GM12874 (cell line): Measurements from ENCODE around the gene TMEM63A.

Experiments used
- TF ChIP-seq, protein P1 (sequence below): IDR thresholded peaks from 2 replicates; pipeline ENCODE4 v1.5.1; 2011; ENCODE audit warnings: low read depth, mild to moderate bottlenecking, control low read depth, low read length, moderate library complexity; ENCODE audit not compliant: insufficient read depth

TMEM63A gene

GRCh38 chr1:225880222-225880588, 2.0 kb downstream of the TMEM63A start:
- TF ChIP-seq, protein P1, sequence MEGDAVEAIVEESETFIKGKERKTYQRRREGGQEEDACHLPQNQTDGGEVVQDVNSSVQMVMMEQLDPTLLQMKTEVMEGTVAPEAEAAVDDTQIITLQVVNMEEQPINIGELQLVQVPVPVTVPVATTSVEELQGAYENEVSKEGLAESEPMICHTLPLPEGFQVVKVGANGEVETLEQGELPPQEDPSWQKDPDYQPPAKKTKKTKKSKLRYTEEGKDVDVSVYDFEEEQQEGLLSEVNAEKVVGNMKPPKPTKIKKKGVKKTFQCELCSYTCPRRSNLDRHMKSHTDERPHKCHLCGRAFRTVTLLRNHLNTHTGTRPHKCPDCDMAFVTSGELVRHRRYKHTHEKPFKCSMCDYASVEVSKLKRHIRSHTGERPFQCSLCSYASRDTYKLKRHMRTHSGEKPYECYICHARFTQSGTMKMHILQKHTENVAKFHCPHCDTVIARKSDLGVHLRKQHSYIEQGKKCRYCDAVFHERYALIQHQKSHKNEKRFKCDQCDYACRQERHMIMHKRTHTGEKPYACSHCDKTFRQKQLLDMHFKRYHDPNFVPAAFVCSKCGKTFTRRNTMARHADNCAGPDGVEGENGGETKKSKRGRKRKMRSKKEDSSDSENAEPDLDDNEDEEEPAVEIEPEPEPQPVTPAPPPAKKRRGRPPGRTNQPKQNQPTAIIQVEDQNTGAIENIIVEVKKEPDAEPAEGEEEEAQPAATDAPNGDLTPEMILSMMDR, result no peak

GRCh38 chr1:225879521-225880221, 2.5 kb downstream of the TMEM63A start:
- TF ChIP-seq, protein P1, result no peak

- TF ChIP-seq, protein P1, result no peak
Measured at GRCh38 chr1:225878282-225878681, 3.9 kb downstream of the TMEM63A start.

DNA sequence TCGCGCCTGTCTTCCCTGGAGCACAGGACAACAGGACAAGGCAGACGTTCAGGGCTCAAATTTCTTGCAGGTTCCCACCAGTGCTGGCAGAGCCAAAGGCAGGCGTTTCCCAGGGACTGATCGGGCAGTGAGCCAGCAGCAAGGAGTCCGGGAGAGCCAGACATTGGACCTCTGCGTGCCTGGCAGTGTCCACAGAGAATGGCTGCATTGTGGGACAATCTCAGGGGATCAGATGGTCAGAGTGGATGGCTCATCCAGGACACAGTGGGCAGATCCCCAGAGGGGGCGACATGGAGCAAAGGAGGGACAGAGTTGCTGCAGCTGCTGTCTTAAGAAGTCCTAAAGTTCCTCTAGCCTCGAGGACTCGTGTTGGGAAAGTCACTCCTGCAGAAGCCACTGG, 4.6 kb downstream of the TMEM63A start:
- TF ChIP-seq, protein P1, result peak; percentile 57

GRCh38 chr1:225876900-225877510, 5.2 kb downstream of the TMEM63A start:
- TF ChIP-seq, protein P1, result no peak

GRCh38 chr1:225875044-225875815, 7.0 kb downstream of the TMEM63A start:
- TF ChIP-seq, protein P1, result no peak

DNA sequence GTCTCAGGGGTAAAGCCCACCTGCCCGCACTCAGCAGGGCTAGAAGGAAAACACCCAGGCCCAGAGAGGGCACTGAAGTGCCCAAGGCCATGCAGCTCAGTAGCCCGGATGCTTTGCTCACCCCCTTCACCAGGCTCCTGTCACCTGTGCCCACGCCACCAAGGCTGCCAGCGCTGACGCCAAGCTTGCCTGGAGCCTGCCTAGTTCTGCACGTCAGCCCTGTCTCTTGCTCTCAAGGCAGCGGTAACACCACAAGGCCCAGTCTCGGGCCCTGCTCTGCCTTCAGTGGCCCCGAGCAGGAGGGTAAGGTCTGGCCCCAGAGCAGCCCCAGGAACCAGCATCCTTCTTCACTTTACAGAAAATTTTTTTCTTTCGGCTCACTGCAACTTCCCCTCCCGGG, 7.7 kb downstream of the TMEM63A start:
- TF ChIP-seq, protein P1, result no peak
